HuH-7.5 (cell line): ENCODE results near the gene WNT9B.

ENCODE experiments used
- DNase-seq: peaks from one replicate; pipeline ENCODE4 v3.0.0; 2011; ENCODE audit warnings: low spot score

WNT9B gene

DNA sequence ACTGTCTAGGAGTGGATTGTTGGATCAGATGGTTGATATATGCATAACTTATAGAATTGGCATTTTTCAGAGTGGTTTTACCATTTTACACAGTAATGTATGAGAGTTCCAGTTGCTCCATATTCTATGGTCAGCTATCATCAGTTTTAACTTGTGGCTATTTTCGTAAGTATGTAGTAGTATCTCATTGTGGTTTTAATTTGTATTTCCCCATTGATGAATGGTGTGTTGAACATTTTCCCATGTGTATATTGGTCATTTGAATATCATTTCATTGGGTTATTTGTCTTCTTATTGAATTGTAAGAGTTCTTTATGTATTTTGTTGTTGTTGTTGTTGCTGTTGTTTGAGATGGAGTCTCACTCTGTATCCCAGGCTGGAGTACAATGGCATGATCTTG, 6.2 kb downstream of the WNT9B start:
- no peak for DNase-seq

DNA sequence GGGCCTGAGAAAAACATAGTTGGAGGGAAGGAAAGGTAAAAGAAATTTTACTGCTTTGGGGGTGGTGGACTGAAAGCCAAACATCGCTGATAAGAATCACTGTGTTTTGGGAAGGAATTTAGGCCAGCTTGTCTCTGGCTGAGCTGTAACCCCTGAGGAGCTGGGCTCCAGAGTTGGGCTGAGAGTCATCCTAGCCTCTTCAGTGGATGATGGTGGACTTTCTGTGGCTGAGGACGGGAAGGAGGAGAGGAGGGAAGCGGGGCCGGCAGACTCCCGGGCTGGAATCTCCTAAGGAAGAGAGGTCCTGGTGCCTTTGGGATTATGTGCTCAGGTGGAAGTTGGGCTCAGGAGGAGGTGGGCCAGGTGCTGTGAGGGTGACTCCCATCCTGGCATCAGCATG, 8.6 kb downstream of the WNT9B start:
- DNase-seq: no peak

DNA sequence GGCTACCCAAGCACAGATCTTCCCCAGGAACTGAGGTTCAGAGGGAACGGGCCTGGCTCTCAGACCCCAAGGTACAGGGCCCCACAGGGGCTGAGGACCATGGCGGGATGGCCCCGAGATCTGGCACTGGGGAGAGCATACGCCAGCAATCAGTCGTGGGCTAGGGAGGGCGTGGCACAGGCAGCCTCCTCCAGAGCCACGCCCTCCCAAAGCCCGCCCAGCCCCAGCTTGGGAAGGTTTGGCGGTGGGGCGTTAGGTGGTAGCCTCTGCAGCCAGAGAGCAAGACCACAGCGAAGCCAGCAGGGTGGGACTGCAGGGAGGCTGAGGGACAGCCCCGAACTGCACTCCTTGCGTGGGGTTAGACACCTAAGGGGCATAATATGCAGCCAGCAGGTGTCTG, 11.6 kb downstream of the WNT9B start:
- DNase-seq: no peak

DNA sequence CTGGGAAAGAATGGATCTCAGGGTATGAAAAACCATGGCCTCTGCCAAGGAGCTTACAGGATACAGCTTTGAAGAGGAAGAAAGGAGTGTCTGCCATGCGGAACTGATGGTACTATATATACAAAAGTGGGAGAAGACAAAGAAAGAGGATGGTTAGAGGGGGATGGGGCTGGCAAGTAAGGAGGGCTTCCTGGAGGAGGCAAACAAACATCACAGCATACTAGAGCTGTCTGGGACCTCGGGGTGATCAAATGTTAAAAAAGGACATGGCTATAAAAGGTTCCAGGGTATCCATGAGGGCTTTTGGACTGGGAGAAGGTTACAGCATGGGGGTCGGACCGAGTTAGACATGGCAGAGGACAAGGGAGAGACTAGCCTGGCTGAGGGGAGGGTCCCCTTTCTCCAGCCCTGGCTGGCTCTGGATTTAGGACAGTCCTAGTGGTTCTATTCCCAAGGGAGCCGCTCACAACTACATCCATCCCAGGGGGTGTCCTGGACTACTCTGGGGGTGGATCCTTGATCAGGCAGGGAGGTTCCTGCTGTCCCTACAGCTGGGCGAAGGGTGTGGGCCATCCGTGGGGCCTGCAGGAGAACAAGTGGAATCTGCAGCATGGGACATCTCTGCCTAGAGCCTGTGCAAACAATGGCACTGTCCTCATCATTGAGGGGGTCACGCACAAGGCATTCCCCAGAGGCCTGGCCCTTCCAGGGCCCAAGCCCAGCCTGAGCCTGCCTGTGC, 12.2 kb downstream of the WNT9B start:
- DNase-seq: no peak

DNA sequence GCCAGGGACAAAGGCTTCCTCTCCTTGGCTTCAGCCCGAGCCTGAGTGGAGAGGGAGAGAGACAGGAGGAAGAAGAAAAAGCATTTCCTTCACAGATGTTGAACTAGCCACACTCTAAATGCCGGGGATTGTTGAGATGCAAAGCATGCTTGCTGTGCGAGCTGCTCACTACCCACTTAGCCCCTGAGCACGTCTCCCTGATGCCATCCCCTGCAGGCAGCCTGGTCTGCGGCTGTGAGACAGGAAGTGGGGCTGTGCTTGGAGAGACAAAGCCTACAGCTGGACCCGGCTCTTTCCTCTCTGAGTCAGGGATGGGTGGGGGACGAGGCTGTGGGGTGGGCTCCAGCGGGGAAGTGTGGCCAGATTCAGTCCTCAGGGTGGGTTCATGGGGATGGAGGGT, 13.7 kb downstream of the WNT9B start:
- no peak for DNase-seq

DNA sequence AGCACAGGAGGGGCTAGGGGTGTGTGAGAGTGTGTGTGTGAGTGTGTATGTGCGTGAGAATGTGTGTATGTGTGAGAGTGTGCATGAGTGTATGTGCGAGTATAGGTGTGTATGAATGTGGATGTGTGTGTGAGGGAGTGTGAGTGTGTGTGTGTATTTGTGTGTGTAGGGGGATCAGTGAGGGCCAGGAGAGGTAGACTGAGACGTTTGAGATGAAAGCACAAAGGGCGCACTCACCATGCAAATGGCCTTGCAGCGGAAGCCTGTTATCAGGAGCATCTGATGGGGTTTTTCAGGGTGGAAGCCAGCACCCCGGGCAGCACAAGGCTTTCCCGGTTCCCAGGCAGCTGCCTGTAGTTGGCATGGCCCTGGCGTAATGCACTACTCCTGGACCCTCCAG, 14.9 kb downstream of the WNT9B start:
- no peak for DNase-seq

DNA sequence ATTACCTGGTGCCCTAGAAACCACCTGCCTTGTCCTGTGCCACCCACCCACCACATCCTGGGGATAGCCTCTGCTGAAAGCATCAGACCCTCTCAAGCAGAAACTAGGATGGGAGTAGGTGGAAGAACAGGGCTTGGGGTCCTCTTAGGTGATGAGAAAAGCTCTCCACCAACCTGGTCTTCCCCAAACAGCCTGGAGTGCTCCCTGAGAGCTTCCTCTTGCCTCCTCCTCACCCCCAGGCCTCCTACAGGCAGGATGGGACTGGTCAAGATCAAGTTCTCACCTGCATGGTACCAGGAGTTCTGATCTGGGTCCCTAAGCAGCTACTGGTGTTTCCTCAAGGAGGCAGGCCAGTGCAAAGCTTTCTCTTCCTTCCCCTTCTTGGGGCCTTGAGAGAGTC, 15.4 kb downstream of the WNT9B start:
- no peak for DNase-seq

DNA sequence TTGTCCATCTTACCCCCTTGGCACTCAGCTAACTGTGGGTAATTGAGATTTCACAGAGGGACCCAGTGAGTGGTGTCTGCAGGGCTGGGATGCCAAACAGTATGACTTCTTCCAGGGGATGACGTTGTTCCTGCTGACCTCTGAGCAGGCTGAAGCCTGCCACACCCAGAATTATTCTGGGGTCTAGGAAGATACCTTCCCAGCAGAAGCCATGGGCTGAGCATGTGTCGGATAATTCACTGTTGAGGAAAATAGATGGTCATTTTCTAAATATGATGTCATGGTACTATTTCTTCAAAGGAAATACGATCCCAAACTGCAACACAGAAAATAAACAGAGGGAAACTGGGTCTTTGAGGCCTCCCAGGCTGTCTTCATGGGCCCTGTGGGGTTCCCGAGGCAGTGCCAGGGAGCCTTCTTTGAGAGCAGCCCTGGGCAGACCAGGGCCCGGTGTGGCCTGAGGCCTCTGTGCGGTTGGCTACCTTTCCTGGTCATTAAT, 17.4 kb downstream of the WNT9B start:
- DNase-seq: no peak

DNA sequence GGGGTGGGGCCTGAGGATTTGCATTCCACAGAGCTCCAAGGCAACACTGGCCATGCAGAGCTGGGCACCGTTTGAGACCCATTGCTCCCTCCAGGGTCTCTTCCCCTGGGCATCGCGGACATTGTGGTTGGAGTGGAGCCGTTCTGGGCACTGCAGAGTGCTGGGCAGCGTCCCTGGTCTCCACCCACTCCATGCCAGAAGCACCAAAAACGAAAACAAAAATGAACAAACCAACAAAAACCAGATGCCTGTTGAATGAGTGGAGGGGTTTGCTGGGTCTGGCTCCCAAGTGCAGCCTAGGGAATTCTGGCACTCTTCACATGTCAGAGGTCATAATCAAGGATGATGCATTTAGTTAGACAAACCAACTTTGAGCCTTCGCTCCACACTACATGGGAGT, 17.9 kb downstream of the WNT9B start:
- no peak for DNase-seq

DNA sequence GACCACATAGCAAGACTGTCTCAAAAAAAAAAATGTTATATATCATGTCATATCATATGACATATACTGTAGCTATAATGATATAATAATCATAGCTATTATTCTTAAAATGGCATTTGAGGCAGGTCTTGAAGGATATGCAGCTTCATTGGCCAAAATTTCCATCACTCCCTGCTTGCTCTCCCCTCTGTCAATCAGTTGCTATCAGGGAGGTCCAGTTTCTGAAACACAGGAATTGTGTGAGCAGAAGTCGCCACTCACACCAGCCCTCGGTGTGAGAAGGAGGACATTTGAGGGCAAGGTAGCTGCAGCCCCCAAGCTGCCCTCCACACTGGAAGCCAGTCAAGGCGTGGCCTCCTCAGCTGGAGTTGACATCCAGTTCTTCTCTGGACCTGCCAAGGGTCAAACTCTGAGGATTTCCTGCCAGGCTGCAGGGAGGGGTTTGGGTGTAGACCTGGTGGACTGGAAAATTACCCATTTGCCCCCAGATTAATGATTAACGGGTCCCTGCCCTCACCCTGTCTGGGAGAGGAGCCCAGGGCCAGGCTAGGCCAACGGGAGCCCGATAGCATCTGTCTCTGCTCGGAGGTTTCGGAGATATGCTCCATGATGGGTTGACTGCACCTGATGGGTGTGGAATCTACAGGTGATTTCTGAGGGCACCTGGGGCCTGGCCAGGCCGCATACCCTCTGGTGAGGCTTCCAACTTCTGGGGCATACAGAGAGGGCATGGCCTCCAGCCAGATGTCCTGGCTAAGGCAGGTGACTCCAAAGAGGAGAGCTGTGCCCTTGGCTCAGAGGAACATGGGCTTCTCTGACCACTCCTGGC, 18.8 kb downstream of the WNT9B start:
- DNase-seq: peak; percentile 58

DNA sequence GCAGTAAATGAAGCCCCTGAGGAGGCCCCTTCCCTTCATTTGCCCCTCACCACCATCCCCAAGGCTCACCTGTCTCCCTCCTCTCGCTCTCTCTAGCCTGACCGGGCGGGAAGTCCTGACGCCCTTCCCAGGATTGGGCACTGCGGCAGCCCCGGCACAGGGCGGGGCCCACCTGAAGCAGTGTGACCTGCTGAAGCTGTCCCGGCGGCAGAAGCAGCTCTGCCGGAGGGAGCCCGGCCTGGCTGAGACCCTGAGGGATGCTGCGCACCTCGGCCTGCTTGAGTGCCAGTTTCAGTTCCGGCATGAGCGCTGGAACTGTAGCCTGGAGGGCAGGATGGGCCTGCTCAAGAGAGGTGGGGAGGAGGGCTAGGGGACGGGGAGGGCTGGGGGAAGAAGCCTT, 21.0 kb downstream of the WNT9B start:
- DNase-seq: no peak

DNA sequence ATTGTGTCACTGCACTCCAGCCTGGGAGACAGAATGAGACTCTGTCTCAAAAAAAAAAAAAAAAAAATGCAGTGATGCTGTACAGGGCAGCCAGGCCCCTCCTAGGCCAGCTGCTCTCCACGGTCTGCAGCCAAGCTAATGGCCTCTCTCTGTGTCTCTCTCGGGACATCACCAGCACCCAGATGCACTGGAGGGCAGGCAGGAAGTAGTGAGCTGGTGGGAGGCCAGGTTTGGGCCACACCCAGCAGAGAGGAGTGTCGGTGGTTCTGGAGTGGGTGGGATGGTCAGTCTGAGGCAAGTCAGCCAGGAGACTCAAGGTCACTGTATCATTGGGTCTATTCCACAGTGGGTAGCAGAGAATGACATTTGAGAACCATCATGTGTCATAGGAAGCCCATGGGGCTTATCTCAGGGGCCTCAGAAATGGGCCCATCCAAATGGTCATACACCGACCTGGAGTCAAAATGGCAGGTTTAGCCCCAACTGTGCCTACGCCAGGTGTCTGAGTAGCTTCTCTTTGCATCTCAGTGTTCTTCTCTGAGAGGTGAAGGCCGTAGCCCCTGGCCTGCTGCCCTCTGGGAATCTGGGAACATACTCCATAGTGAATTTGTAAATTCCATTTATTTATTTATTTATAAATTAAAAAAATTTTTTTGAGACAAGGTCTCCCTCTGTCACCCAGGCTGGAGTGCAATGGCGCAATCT, 22.7 kb downstream of the WNT9B start:
- no peak for DNase-seq

DNA sequence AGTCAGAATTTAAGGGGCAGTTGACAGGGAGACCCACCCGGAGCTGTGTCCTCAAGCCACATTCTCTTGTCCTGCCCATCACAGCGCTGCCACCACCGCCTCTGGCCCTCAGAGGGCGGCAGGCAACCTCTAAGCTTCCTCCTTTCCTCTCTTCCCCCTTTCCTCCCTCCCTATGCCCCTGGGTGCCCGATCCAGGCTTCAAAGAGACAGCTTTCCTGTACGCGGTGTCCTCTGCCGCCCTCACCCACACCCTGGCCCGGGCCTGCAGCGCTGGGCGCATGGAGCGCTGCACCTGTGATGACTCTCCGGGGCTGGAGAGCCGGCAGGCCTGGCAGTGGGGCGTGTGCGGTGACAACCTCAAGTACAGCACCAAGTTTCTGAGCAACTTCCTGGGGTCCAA, 23.5 kb downstream of the WNT9B start:
- no peak for DNase-seq

DNA sequence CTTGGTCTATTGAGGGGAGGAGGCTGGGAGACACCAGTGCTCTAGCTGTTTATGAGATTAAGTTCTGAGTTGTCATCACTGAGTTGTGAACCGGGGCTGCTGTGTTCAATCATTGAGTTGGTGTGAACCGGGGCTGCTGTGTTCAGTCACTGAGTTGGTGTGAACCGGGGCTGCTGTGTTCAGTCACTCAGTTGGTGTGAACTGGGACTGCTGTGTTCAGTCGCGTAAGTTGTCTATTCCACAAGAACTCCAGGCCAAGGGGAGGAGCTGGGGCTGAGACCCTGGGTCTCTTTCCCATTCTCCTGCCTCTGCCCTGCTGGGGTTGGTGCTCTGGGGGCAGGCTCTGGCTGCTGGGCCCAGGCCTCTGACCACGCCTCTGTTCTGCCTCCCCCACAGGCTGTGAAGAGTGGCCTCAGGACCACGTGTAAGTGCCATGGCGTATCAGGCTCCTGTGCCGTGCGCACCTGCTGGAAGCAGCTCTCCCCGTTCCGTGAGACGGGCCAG, 24.5 kb downstream of the WNT9B start:
- DNase-seq: no peak

DNA sequence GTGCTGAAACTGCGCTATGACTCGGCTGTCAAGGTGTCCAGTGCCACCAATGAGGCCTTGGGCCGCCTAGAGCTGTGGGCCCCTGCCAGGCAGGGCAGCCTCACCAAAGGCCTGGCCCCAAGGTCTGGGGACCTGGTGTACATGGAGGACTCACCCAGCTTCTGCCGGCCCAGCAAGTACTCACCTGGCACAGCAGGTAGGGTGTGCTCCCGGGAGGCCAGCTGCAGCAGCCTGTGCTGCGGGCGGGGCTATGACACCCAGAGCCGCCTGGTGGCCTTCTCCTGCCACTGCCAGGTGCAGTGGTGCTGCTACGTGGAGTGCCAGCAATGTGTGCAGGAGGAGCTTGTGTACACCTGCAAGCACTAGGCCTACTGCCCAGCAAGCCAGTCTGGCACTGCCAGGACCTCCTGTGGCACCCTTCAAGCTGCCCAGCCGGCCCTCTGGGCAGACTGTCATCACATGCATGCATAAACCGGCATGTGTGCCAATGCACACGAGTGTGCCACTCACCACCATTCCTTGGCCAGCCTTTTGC, 25.0 kb downstream of the WNT9B start:
- peak; percentile 66 for DNase-seq

DNA sequence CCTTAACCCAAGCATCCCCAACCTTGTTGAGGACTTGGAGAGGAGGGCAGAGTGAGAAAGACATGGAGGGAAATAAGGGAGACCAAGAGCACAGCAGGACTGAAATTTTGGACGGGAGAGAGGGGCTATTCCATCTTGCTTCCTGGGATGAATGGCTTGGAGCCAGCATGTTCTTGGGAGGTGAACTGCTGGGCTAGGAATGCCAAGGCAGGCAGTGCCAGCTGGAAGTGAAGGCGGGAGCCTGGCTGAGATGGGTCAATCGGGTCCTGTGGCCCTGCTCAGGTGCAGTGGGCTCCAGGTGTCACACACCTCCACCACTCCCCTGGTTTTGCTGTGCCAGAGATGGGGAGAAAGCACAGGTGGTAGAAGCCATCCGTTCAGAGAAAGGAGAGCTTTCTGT, 25.5 kb downstream of the WNT9B start:
- no peak for DNase-seq

DNA sequence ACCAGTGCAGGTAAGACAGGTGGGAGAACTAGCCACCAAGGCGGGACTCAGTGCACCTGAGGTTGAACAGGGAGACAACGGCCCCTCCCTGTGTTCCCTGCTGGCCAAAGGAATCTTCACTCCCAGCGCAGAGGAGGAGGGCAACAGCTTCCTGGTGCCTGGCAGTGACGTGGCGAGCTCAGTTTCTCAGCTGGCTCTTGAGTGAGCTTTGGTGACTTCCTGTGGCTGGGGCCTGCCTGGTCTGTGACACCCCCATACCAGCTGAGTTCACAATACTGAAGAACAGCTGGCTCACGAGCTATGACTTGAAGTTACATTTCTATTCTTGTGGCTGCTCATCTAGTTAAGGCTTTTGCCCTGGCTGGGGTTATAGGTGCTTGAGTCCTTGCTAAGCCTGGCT, 26.1 kb downstream of the WNT9B start:
- DNase-seq: no peak

DNA sequence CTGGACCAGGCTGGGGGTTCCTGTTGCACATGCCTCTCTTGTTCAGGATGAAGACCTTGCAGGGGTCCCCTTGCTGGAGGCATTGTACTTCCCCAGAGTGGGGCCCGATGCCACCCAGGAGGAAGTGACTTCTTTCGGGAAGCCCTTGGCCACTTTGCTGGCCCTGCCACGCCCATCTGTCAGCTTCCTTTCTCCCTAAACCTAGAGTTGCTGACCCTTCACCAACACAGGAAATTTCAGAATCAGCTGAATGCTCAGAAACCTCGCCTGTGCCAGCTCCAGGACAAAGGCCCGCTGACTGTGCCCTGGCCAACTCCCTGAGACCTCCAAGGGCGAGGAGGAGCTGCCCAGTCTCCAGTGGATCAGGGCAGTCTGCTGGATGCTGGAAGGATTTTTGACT, 26.7 kb downstream of the WNT9B start:
- no peak for DNase-seq

DNA sequence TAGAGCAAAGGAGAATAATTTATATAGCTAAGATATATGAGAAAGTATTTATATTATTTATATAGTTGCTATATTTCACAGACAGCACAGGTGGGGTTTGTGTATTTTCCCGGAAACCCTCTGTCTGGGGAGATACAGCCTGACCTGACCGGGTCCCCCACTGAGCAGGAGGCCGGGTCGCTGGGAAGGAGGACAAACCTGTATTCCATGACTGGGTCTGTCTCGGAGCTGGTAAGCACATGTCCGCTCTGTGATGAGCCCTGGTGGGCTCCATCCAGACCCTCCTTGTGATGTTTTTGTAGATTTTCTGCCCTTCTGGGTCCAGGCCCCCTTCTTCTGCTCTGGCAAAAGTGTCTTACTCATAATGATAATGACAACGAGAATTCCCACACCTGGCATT, 27.7 kb downstream of the WNT9B start:
- no peak for DNase-seq

DNA sequence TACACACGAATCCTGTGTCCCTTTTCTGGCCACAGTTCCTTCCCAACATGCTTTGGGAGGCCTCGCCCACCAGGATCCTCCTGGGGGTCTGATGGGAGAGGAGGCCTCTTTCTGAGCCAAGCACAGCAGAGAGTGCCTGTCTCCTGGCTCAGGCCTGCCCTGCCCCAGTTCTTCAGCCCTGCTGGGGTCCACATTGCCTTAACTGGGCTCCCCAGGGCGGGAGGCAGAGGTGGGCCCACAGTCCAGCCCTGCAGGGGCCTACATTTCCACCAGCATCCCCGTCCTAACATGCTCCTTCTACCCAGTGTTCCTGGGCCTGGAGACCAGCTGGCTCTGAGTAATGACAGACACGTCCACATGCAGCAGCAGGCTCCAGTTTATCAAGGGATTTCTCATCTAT, 29.6 kb downstream of the WNT9B start:
- DNase-seq: no peak

DNA sequence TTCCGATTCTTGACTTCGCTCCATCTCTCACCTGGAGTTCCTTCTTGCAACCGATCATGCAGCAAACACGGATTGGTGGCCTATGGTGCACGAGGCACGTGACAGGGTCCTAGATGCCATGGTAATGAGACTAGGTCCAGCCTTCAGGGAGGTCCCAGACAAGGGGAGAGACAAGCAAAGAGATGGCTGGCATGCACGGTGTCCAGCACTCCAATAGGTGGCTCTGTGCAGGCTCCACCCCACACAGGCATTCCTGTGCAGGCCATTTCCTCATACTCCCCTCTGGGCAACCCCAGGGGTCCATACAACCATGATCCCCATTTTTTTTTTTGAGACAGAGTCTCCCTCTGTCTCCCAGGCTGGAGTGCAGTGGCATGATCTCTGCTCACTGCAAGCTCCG, 31.3 kb downstream of the WNT9B start:
- no peak for DNase-seq

DNA sequence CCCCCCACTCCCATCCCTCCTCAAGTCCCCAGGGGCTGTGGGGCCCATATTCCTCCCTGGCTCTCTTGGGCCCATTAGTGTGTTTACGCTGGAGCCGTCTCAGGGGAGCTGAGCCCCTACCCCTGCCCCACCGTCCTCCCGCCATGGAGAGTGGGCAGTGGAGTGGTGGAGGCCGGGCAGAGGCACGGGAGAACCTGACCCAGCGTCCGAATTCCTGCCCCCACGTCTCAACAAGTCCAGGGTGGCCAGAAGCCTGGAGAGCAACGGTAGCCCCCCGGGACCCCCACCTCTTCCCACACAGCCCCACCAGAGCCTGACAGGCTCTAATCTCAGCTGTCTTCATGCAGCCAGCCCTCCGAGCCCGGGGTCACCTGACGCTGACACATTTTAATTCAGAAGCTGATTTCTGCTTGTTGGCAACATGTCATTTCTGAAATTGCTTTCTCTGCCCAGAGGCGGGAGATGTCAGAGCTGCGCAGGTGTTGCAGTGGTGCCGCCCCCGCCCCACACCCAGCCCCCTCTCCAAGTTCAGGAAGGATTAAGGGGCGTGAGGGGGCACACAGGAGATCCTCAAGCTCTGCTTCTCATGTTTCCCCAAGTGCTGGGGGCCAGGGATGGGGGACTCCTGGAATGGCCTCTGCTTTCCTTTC, 32.6 kb downstream of the WNT9B start:
- DNase-seq: no peak
